AG09319 (cell line): ENCODE data around the gene HLF.

Experiments
- DNase-seq: peaks from one replicate; pipeline ENCODE4 v3.0.0-alpha.2; 2010; ENCODE audit warnings: low read depth; ENCODE audit errors: extremely low read depth
- CTCF ChIP-seq: IDR thresholded peaks from 2 replicates; pipeline ENCODE4 v1.5.1; 2011; ENCODE audit warnings: low read depth, mild to moderate bottlenecking, inconsistent platforms, low read length, moderate library complexity

HLF gene

GRCh38 chr17:55248077-55248476, 16.7 kb upstream of the HLF start:
- TF ChIP-seq CTCF = no peak
- no peak for DNase-seq

- DNase-seq = no peak
Measured at GRCh38 chr17:55249861-55250260, 14.9 kb upstream of the HLF start.

GRCh38 chr17:55254375-55254774, 10.4 kb upstream of the HLF start:
- DNase-seq = no peak
- no peak for TF ChIP-seq CTCF

More at GRCh38 chr17:55249861-55250260, 14.9 kb upstream of the HLF start:
- no peak for TF ChIP-seq CTCF

- TF ChIP-seq CTCF = no peak
Measured at GRCh38 chr17:55258578-55259135, 6.1 kb upstream of the HLF start.

GRCh38 chr17:55259684-55260111, 5.1 kb upstream of the HLF start:
- no peak for DNase-seq

More at GRCh38 chr17:55258578-55259135, 6.1 kb upstream of the HLF start:
- DNase-seq = no peak

GRCh38 chr17:55261311-55261710, 3.4 kb upstream of the HLF start:
- DNase-seq = no peak
- TF ChIP-seq CTCF = no peak

More at GRCh38 chr17:55259684-55260111, 5.1 kb upstream of the HLF start:
- TF ChIP-seq CTCF = no peak

- DNase-seq = no peak
- no peak for TF ChIP-seq CTCF
Measured at GRCh38 chr17:55263569-55264277, 1.0 kb upstream of the HLF start.
